Activated T-helper 9 cell treated with anti-CD3 and anti-CD28 coated beads, Interleukin-2, amount 50 U/mL, for 16 hours (primary cell): ENCODE data around the gene OR8H2.
"Not testable (repeated sequence)": the region's sequence is repeated elsewhere in the genome, so short reads cannot be mapped to it uniquely, and the experiment has no call there.

Experiments
- DNase-seq: peaks from one replicate; pipeline ENCODE4 v3.0.0-alpha.2; 2020; ENCODE audit warnings: low read depth

OR8H2 gene

GRCh38 chr11:56103210-56103737 is at the start of gene OR8H2:
OR8H2 (plus strand) TSS chr11:56103687; CDS start chr11:56105043, 1,356 bp downstream.
- DNase-seq = no peak

GRCh38 chr11:56056366-56056765 is 47.1 kb upstream of the OR8H2 start:
- not testable (repeated sequence) for DNase-seq

GRCh38 chr11:56057661-56058237 is 45.7 kb upstream of the OR8H2 start:
- DNase-seq = not testable (repeated sequence)

- not testable (repeated sequence) for DNase-seq
Measured at GRCh38 chr11:56058260-56058780, 45.2 kb upstream of the OR8H2 start.

GRCh38 chr11:56066980-56067379 is 36.5 kb upstream of the OR8H2 start:
- DNase-seq = no peak

GRCh38 chr11:56089697-56090096 is 13.8 kb upstream of the OR8H2 start:
- DNase-seq = no peak

GRCh38 chr11:56093008-56093407 is 10.5 kb upstream of the OR8H2 start, which contains the start of gene OR8I2:
OR8I2 (plus strand) TSS chr11:56093308; CDS start chr11:56093308, 0 bp downstream.
- no peak for DNase-seq

GRCh38 chr11:56122073-56122472 is 18.6 kb downstream of the OR8H2 start, which contains the start of gene OR8H3:
OR8H3 (plus strand) TSS chr11:56122373; CDS start chr11:56122373, 0 bp downstream.
- DNase-seq = no peak

GRCh38 chr11:56140151-56140661 is 36.7 kb downstream of the OR8H2 start, which contains the start of gene OR8J3:
OR8J3 (minus strand) TSS chr11:56140201; CDS start chr11:56137718, 2,483 bp downstream.
- DNase-seq = no peak

GRCh38 chr11:56143681-56144080 is 40.2 kb downstream of the OR8H2 start:
- DNase-seq = not testable (repeated sequence)

- DNase-seq = no peak
Measured at GRCh38 chr11:56151376-56151775, 47.9 kb downstream of the OR8H2 start.

- no peak for DNase-seq
Measured at GRCh38 chr11:56152333-56152732, 48.8 kb downstream of the OR8H2 start.
